Small intestine (tissue), 7 donors: ENCODE data around the gene PIAS4. TPM values are rescaled to one million over a fixed set of nuclear protein-coding genes. Genes with fewer than 3 reads are reported as not detected.
A peak's percentile ranks its signal among the peaks of the same experiment; 100 is the strongest.

Source experiments
- DNase-seq, 2 donors: peaks; one replicate each; pipeline versions ENCODE4 v3.0.0 to v3.0.0-alpha.2; 2013
- FAIRE-seq: peaks from 2 replicates; lab custom pipeline; 2012; peaks lifted over from hg19 to GRCh38; lab: Jason Lieb, UNC
- H3K27ac ChIP-seq, 3 donors: one replicate each; pipeline ENCODE4 v1.5.1; 2013; ENCODE audit warnings: low read length in 2 of 3, mild to moderate bottlenecking in 2 of 3, control low read depth in 1 of 3, inconsistent platforms in 1 of 3, low read depth in 1 of 3, moderate library complexity in 1 of 3
- H3K27me3 ChIP-seq, 3 donors: one replicate each; pipeline ENCODE4 v1.6.1; 2013; ENCODE audit warnings: low read length in 3 of 3, inconsistent platforms in 1 of 3; ENCODE audit not compliant: control insufficient read depth in 3 of 3, insufficient read depth in 3 of 3
- H3K36me3 ChIP-seq, 3 donors: one replicate each; pipeline ENCODE4 v1.6.1; 2013; ENCODE audit warnings: low read length in 3 of 3, inconsistent platforms in 1 of 3, low read depth in 1 of 3, mild to moderate bottlenecking in 1 of 3, moderate library complexity in 1 of 3; ENCODE audit not compliant: control insufficient read depth in 3 of 3, insufficient read depth in 2 of 3
- H3K4me1 ChIP-seq, 3 donors: one replicate each; pipeline ENCODE4 v1.6.1; 2013; ENCODE audit warnings: low read length in 2 of 3, inconsistent platforms in 1 of 3, low read depth in 1 of 3, mild to moderate bottlenecking in 1 of 3, moderate library complexity in 1 of 3; ENCODE audit not compliant: control insufficient read depth in 3 of 3, insufficient read depth in 2 of 3
- H3K4me3 ChIP-seq, 3 donors: one replicate each; pipeline ENCODE4 v1.5.1; 2013; ENCODE audit warnings: low read length in 3 of 3, control low read depth in 1 of 3, inconsistent platforms in 1 of 3, low read depth in 1 of 3, mild to moderate bottlenecking in 1 of 3, moderate library complexity in 1 of 3
- H3K9me3 ChIP-seq, 2 donors: one replicate each; pipeline ENCODE4 v1.6.1; 2013; ENCODE audit warnings: low read depth in 1 of 2, low read length in 1 of 2; ENCODE audit not compliant: control insufficient read depth in 2 of 2, insufficient read depth in 1 of 2
- WGBS, 3 donors: extraction: QIAGEN DNeasy Blood & Tissue Kit; methylation state at CpG; one replicate each; pipeline ENCODE4 v1.1.7; 2013; 5-methylcytosine and 5-hydroxymethylcytosine counted together
- polyA plus RNA-seq, 4 donors: library from polyadenylated mRNA; stranded (reverse) in 3 of 4; unstranded in 1 of 4; fragments of 200-250 nt in 3 of 4; fragments of 120-200 nt in 1 of 4; gene quantifications; one replicate each; pipeline versions ENCODE4 v1.2.1 to v1.2.3, GENCODE V29; 2013
- donor health status: healthy with polysubstance abuse.
- donor health status: control.
- donor health status: control.
- donor health status: Bipolar disorder and iron deficiency.
- donor health status: healthy.

Gene PIAS4
- polyA plus RNA-seq, 4 donors: 10.8 to 30.4 (median 13.1) TPM

DNA sequence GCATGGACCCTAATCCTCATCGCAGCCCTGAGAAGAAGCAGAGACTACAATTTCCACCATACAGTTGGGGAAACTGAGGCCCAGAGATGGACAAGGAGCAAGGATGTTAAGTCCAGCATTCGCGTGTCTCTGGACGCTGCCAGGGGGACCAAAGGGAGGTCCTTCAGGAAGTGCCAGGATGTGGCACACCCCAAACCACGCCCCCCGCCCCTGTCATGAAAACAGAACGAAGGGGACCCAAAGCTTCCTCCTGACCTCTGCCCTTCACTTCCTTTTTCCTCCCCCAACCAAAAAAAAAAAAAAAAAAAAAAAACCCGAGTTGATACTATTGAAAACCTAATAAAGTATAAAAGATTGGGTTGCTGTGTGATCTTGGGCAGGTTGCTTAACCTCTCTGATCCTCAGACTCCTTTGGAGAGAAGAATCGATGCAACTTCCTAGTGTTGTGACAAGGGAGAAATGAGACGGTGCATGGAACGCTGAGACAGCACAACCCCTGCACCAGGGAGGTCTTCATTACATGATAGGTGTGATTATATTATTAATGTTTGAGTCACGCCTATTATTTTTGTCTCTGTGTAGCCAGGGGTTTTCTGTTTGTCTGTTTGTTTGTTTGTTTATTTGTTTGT lies 61.9 kb downstream of the PIAS4 start:
- whole genome bisulfite sequencing, 3 donors: 52 to 58% (median 57%) methylated on average over 12 of the region's 12 CpGs
- H3K9me3 ChIP-seq: no peaks in the 10 kb centered on the region
- H3K4me3 ChIP-seq: no peak overlapping the region
- FAIRE-seq (no peak), DNase-seq (no peak)
- H3K36me3 ChIP-seq: peaks cover 0 to 4% (median 0%) of the 10 kb centered on the region in 3 donors
- H3K4me1 ChIP-seq: peaks cover 0 to 16% (median 2%) of the 10 kb centered on the region in 3 donors
- H3K27ac ChIP-seq: no peak overlapping the region
- no peaks in the 10 kb centered on the region for H3K27me3 ChIP-seq

DNA sequence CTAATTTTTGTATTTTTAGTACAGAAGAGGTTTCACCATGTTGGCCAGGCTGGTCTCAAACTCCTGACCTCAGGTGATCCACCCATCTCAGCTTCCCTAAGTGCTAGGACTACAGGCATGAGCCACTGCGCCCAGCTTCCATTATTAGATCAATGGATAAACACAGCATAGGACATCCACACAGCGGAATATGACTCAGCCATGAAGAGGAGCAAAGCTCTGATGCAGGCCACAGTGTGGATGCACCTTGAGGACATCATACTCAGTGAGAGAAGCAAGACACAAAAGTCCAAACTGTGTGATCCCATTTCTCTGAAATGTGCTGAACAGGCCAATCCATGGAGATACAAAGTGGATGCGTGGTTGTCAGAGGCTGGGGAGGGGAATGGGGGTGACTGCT lies 64.1 kb downstream of the PIAS4 start:
- FAIRE-seq (no peak), DNase-seq (no peak)
- Histone ChIP-seq H3K27ac (no peak overlapping the region), H3K9me3 (no peaks in the 10 kb centered on the region), H3K36me3 (peaks cover 0 to 2% (median 0%) of the 10 kb centered on the region in 3 donors), H3K4me3 (no peak overlapping the region), H3K4me1 (peaks cover 0 to 16% (median 2%) of the 10 kb centered on the region in 3 donors), H3K27me3 (no peaks in the 10 kb centered on the region)
- WGBS, 3 donors: 95 to 97% (median 96%) methylated on average over 3 of the region's 3 CpGs

DNA sequence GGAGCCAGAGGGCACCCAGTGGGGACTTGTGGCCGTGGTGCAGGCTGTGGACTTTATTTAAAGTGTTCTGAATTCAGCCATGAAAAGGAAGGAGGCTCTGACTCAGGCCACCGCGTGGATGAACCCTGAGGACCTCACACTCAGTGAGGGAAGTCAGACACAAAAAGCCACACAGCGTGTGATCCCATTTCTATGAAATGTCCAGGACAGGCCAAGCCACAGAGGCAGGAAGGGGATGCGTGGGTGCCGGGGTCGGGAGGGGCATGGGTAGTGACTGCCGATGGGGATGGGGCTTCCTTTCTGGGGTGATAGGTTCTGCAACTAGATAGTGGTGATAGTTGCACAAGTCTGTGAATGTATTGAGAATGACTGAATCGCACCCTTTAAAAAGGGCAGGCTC lies 67.8 kb downstream of the PIAS4 start:
- H3K4me1 ChIP-seq: peaks cover 3 to 10% (median 8%) of the 10 kb centered on the region in 3 donors
- no peak for DNase-seq
- no peaks in the 10 kb centered on the region for H3K27me3 ChIP-seq
- H3K27ac ChIP-seq: no peak overlapping the region
- no peak overlapping the region for H3K4me3 ChIP-seq
- WGBS, 3 donors: 63 to 74% (median 67%) methylated on average over 9 of the region's 9 CpGs
- no peak for FAIRE-seq
- H3K9me3 ChIP-seq: no peaks in the 10 kb centered on the region
- no peaks in the 10 kb centered on the region for H3K36me3 ChIP-seq

DNA sequence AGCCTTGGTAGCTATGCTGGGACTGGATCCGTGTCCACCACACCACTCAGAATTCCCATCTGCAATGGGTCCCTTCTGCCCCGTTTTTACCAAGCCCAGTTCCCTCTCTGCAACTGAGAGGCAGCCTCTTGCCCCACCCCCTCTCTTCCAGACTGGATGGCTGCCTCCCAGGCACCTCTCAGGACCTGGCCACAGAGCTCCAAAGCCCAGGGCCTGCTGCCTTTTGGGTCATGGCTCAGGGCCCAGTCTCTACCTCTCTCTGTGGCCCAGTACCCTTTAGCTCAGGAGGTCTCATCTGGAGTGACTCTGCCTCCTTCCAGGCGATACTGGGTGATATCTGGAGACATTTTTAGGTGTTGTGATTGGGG lies 69.5 kb downstream of the PIAS4 start:
- FAIRE-seq (no peak), DNase-seq (peak in 1 of 2 donors; percentile 6)
- H3K4me3 ChIP-seq: no peak overlapping the region
- H3K9me3 ChIP-seq: no peaks in the 10 kb centered on the region
- no peaks in the 10 kb centered on the region for H3K36me3 ChIP-seq
- 80 to 91% (median 84%) methylated on average over 3 of the region's 3 CpGs for WGBS, 3 donors
- H3K4me1 ChIP-seq: peaks cover 3 to 10% (median 8%) of the 10 kb centered on the region in 3 donors
- H3K27ac ChIP-seq: peak overlapping the region in 1 of 3 donors; percentile 89
- H3K27me3 ChIP-seq: no peaks in the 10 kb centered on the region

DNA sequence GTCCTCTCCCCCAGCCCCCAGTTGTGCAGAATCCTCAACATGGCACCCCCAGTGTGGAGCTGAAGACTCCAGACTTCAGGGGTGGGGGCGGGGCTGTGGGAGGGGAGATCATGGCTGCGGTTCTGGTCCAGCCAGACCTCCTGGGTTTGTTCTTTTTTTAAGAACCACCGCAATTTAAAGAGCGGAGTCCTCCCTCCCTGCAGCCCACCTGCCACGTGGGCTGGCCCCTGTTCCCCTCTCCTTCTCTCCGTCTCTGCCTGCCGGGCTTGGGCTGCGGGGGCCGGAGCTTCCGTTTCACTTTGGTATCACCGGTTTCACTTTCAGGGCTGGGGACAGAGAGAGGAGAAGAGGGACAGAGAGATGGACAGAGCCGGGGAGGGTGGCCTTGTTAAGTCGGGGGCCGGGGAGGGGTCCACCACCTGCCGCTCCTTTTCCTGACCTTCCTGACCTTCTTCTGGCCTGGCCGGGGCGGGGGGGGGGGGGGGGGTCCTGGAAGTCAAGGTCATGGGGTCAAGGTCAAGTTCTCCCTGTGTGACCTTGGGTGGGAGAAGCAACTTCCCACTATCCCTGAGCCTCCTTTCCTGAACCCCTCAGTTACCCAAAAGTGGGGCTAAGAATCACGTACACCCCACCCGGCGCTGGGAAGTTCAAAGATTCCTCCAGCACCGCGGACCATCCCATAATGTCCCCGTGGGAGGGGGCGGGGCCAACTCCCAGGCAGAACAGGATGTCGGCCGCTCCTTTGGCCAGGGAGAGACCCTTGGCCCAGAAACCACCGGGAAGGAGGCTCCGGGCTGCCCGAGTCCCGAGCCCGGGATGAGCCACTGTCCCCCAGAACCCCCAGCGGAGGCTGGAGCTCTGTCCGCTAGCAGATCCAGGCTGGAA lies 70.5 kb downstream of the PIAS4 start:
- DNase-seq (peak; percentile 83 to 85), FAIRE-seq (no peak)
- H3K36me3 ChIP-seq: no peaks in the 10 kb centered on the region
- H3K9me3 ChIP-seq: no peaks in the 10 kb centered on the region
- H3K27ac ChIP-seq: peak overlapping the region; percentile 66 to 89 (median 80)
- peaks cover 3 to 10% (median 8%) of the 10 kb centered on the region in 3 donors for H3K4me1 ChIP-seq
- peak overlapping the region; percentile 19 to 58 (median 48) for H3K4me3 ChIP-seq
- WGBS, 3 donors: 3 to 14% (median 10%) methylated on average over 26 to 33 of the region's 33 CpGs
- no peaks in the 10 kb centered on the region for H3K27me3 ChIP-seq

DNA sequence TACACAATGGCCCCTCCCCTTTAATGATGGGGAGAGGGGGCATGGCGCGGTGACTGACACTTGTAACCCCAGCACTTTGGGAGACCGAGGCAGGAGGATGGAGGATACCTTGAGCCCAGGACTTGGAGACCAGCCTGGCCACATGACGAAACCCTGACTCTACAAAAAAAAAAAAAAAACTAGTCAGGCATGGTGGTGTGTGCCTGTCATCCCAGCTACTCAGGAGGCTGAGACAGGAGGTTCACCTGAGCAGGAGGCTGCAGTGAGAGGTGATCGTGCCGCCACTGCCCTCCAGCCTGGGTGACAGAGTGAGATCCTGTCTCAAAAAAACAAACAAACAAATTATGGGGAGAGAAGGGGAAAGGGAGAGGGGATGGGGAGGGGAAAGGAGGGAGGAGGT lies 72.9 kb downstream of the PIAS4 start:
- peaks cover 0 to 4% (median 0%) of the 10 kb centered on the region in 3 donors for H3K36me3 ChIP-seq
- DNase-seq: no peak
- no peaks in the 10 kb centered on the region for H3K9me3 ChIP-seq
- H3K27ac ChIP-seq: no peak overlapping the region
- no peaks in the 10 kb centered on the region for H3K27me3 ChIP-seq
- H3K4me3 ChIP-seq: no peak overlapping the region
- 75 to 84% (median 79%) methylated on average over 6 of the region's 6 CpGs for WGBS, 3 donors
- peaks cover 6 to 22% (median 15%) of the 10 kb centered on the region in 3 donors for H3K4me1 ChIP-seq
- no peak for FAIRE-seq

DNA sequence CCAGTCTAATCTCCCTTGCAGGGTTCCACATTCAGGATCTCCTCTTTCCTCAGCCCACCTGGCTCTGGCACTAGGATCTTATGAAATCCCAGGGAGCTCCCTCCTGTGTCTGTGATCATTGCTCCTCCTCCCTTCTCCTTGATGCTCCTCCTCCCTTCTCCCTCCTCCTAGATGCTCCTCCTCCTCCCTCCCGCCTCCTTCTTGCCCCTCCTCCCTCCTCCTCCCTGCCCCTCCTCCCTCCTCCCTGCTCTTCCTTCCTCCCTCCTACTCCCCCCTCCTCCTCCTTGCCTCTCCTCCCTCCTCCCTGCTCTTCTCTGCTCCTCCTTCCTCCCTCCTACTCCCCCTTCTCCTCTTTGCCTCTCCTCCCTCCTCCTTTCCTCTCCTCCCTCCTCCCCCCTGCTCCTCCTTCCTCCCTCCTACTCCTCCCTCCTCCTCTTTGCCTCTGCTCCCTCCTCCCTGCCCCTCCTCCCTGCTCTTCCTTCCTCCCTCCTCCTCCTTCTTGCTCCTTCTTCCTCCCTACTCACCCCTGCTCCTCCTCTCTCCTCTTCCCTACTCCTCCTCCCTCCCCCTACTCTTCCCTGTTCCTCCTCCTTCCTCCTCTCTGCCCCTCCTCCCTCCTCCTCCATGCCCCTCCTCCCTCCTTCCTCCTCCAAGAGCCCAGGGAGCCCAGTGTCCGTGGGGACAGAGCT lies 74.0 kb downstream of the PIAS4 start:
- no peaks in the 10 kb centered on the region for H3K9me3 ChIP-seq
- peaks cover 6 to 27% (median 20%) of the 10 kb centered on the region in 3 donors for H3K4me1 ChIP-seq
- H3K4me3 ChIP-seq: no peak overlapping the region
- H3K36me3 ChIP-seq: peaks cover 0 to 4% (median 0%) of the 10 kb centered on the region in 3 donors
- DNase-seq (no peak), FAIRE-seq (no peak)
- no peaks in the 10 kb centered on the region for H3K27me3 ChIP-seq
- 17 to 31% (median 25%) methylated on average over 2 of the region's 2 CpGs for WGBS, 3 donors
- H3K27ac ChIP-seq: no peak overlapping the region

DNA sequence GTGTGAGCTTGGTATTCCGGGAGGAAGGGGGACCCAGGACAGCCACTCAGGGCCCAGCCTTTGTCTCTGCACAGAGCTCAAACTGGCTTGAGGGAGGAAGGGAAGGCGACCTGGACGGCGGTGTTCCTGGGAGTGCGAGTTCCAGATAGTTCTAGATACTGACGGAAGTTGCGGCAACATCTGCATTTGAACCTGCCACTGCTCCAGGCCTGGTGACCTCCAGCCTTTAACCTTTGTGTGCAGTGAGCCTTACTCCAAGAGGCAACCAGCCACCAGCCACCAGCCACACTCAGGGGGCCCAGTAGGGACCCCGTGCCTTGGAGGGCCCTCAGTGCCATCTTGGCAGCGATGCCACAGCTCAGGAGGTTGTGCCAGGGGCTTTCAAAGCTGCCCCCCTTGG lies 74.6 kb downstream of the PIAS4 start:
- H3K9me3 ChIP-seq: no peaks in the 10 kb centered on the region
- DNase-seq (no peak), FAIRE-seq (no peak)
- H3K4me3 ChIP-seq: no peak overlapping the region
- H3K27ac ChIP-seq: no peak overlapping the region
- no peaks in the 10 kb centered on the region for H3K27me3 ChIP-seq
- H3K36me3 ChIP-seq: peaks cover 0 to 4% (median 0%) of the 10 kb centered on the region in 3 donors
- H3K4me1 ChIP-seq: peaks cover 6 to 32% (median 20%) of the 10 kb centered on the region in 3 donors
- WGBS, 3 donors: 86 to 92% (median 86%) methylated on average over 9 of the region's 9 CpGs
